Lung (tissue), 12 donors: ENCODE measurements around the gene KCNJ4. TPM values are rescaled to one million over a fixed set of nuclear protein-coding genes. Genes with fewer than 3 reads are reported as not detected.

Source experiments
- ATAC-seq: fragments of 200-7000 bp; cut with Tn5 transposase; one replicate; pipeline ENCODE4 v1.9.1; 2020; ENCODE audit warnings: moderate number of reproducible peaks; ENCODE audit not compliant: insufficient read depth, low FRiP score
- DNase-seq, 3 donors: peaks; one replicate each; pipeline ENCODE4 v3.0.0-alpha.2; 2013 to 2017
- H3K27ac ChIP-seq, 2 donors: one replicate each; pipeline ENCODE4 v1.5.1; 2013; ENCODE audit warnings: mild to moderate bottlenecking in 2 of 2, moderate library complexity in 2 of 2, control low read depth in 1 of 2, inconsistent platforms in 1 of 2, low read depth in 1 of 2, low read length in 1 of 2
- H3K27me3 ChIP-seq, 3 donors: one replicate each; pipeline ENCODE4 v1.5.1; 2013; ENCODE audit warnings: low read length in 2 of 3; ENCODE audit not compliant: control insufficient read depth in 3 of 3, insufficient read depth in 3 of 3
- H3K36me3 ChIP-seq, 4 donors: one replicate each; pipeline ENCODE4 v1.5.1; 2013; ENCODE audit warnings: low read length in 4 of 4, mild to moderate bottlenecking in 1 of 4, moderate library complexity in 1 of 4; ENCODE audit not compliant: control insufficient read depth in 4 of 4, insufficient read depth in 4 of 4
- H3K4me1 ChIP-seq, 5 donors: one replicate each; pipeline ENCODE4 v1.5.1; 2013; ENCODE audit warnings: low read length in 5 of 5, mild to moderate bottlenecking in 2 of 5, moderate library complexity in 1 of 5; ENCODE audit not compliant: control insufficient read depth in 5 of 5, insufficient read depth in 5 of 5
- H3K4me3 ChIP-seq: one replicate; pipeline ENCODE4 v1.5.1; 2013; ENCODE audit warnings: mild to moderate bottlenecking, control low read depth, moderate library complexity
- H3K9ac ChIP-seq, 2 donors: one replicate each; pipeline ENCODE4 v1.5.1; 2013; ENCODE audit warnings: low read length in 2 of 2, control low read depth in 1 of 2; ENCODE audit not compliant: insufficient read depth in 1 of 2
- H3K9me3 ChIP-seq, 4 donors: one replicate each; pipeline ENCODE4 v1.5.1; 2013; ENCODE audit warnings: low read length in 3 of 4, mild to moderate bottlenecking in 1 of 4, moderate library complexity in 1 of 4; ENCODE audit not compliant: control insufficient read depth in 4 of 4, insufficient read depth in 3 of 4
- CTCF ChIP-seq: IDR thresholded peaks from 2 replicates; pipeline ENCODE4 v1.5.1; 2012; ENCODE audit warnings: mild to moderate bottlenecking; ENCODE audit errors: control extremely low read depth, extremely low read depth
- WGBS, 2 donors: extraction: QIAGEN DNeasy Blood & Tissue Kit; methylation state at CpG; one replicate each; pipeline ENCODE4 v1.1.7; 2013; 5-methylcytosine and 5-hydroxymethylcytosine counted together
- polyA plus RNA-seq, 2 donors: library from polyadenylated mRNA; stranded (reverse); fragments of 200-250 nt; gene quantifications; one replicate each; pipeline ENCODE4 v1.2.1, GENCODE V29; 2013
- total RNA-seq, 2 donors: library from RNA; depleted of rRNA in 1 of 2; stranded (reverse); fragments of >200 nt in 1 of 2; gene quantifications; one replicate each; pipeline ENCODE4 v1.2.1, GENCODE V29; 2014 to 2021
- donor health status: control.
- donor health status: control.
- donor health status: Bipolar disorder and iron deficiency.
- donor health status: healthy.
- donor health status: DM: yes; HTN: yes; CAD: no.

Gene KCNJ4
- total and polyA plus RNA-seq, 4 donors: not detected

- Histone ChIP-seq H3K27me3 (peaks cover 0 to 67% (median 57%) of the 10 kb centered on the region in 3 donors), H3K9me3 (peaks cover 0 to 3% (median 0%) of the 10 kb centered on the region in 4 donors), H3K27ac (no peak overlapping the region), H3K4me1 (peaks cover 0 to 10% (median 4%) of the 10 kb centered on the region in 5 donors), H3K4me3 (no peak overlapping the region), H3K36me3 (no peaks in the 10 kb centered on the region), H3K9ac (no peak overlapping the region)
- ATAC-seq: no peak
- WGBS, 2 donors: 81 to 84% methylated on average over 14 of the region's 14 CpGs
- DNase-seq: no peak
- TF ChIP-seq CTCF: no peak
Measured at GRCh38 chr22:38456841-38457699, 2.1 kb upstream of the KCNJ4 start.

- WGBS, 2 donors: 37 to 49% methylated on average over 17 of the region's 17 CpGs
- H3K4me1 ChIP-seq: peaks cover 0 to 7% (median 4%) of the 10 kb centered on the region in 5 donors
- H3K27ac ChIP-seq: no peak overlapping the region
- peaks cover 0 to 67% (median 58%) of the 10 kb centered on the region in 3 donors for H3K27me3 ChIP-seq
- DNase-seq (no peak), ATAC-seq (no peak)
- no peak overlapping the region for H3K9ac ChIP-seq
- H3K4me3 ChIP-seq: no peak overlapping the region
- H3K36me3 ChIP-seq: no peaks in the 10 kb centered on the region
- TF ChIP-seq CTCF: no peak
- H3K9me3 ChIP-seq: peaks cover 0 to 3% (median 0%) of the 10 kb centered on the region in 4 donors
Measured at GRCh38 chr22:38456272-38456835, 1.4 kb upstream of the KCNJ4 start.

GRCh38 chr22:38455530-38456271, 702 bp upstream of the KCNJ4 start:
- no peak overlapping the region for H3K4me3 ChIP-seq

More at GRCh38 chr22:38455530-38456271, 702 bp upstream of the KCNJ4 start:
- Histone ChIP-seq H3K4me1 (peaks cover 0 to 5% (median 1%) of the 10 kb centered on the region in 5 donors), H3K27ac (peak overlapping the region in 1 of 2 donors; percentile 77), H3K9ac (no peak overlapping the region), H3K36me3 (no peaks in the 10 kb centered on the region), H3K27me3 (peaks cover 0 to 62% (median 54%) of the 10 kb centered on the region in 3 donors), H3K9me3 (peaks cover 0 to 3% (median 0%) of the 10 kb centered on the region in 4 donors)
- TF ChIP-seq CTCF: no peak
- no peak for ATAC-seq
- DNase-seq: peak in 2 of 3 donors; percentile 50 to 56
- WGBS, 2 donors: 0 to 2% methylated on average over 43 to 90 of the region's 90 CpGs
